ENCODE data around the gene CHRNE. TPM values are rescaled to one million over a fixed set of nuclear protein-coding genes. Genes with fewer than 3 reads are reported as not detected.
"Not testable (repeated sequence)": the region's sequence is repeated elsewhere in the genome, so short reads cannot be mapped to it uniquely, and the experiment has no call there.

Gene CHRNE
- total RNA-seq, 1 experiment from 2014 or later, result 0.64 TPM

DNA sequence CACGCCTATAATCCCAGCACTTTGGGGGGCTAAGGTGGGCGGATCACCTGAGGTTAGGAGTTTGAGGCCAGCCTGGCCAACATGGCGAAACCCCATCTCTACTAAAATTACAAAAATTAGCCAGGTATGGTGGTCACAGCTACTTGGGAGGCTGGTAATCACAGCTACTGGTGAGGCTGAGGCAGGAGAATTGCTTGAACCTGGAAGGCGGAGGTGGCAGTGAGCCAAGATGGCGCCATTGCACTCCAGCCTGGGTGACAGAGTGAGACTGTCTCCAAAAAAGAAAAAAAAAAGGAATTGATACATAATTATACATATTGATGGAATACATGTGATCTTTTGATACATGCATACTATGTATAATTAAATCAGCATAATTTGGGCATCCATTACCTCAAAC, 35.4 kb downstream of the CHRNE start:
- DNase-seq (ENCODE audit: low read depth); in situ Hi-C loops (cut with HindIII; ENCODE audit: low pct_unique_long_range_greater_than_20kb, low sequenced_read_pairs): not testable (repeated sequence)

DNA sequence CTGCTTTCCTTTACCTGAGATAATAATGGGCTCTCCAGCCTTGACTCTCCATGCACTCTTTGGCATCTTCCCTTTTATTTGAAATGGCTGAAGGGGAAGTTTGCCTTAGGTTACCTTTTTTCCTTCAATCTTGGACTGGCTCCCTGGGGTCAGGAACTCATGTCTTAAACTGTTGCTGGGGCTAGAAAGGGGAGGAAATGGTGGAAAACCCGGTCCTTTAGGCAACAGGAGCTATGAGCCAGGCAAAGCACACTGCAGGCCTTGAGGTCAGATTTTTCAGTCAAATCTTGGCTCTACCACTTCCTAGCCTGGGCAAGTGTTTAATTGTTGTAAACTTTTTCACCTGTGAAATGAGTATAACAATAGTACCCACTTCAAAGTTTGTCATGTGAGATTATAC, 39.6 kb downstream of the CHRNE start:
- in situ Hi-C loops (cut with HindIII; ENCODE audit: low pct_unique_long_range_greater_than_20kb, low sequenced_read_pairs), result no loop called here
- DNase-seq (ENCODE audit: low read depth), result no peak

DNA sequence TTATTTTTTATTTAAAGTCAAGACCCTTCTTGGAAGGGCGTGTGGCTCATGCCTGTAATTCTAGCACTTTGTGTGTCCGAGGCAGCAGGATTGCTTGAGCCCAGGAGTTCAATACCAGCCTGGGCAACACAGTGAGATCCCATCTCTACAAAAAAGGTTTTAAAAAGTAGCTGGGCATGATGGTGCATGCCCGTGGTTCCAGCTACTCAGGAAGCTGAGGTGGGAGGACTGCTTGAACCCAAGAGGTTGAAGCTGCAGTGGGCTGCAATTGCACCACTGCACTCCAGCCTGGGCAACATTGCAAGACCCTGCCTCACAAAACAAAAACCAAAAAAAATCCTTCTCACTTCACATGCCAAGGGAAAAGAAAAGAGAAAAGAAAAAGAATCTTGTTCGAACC, 40.2 kb downstream of the CHRNE start:
- no peak for DNase-seq (ENCODE audit: low read depth)
- in situ Hi-C loops (cut with HindIII; ENCODE audit: low pct_unique_long_range_greater_than_20kb, low sequenced_read_pairs), result no loop called here

DNA sequence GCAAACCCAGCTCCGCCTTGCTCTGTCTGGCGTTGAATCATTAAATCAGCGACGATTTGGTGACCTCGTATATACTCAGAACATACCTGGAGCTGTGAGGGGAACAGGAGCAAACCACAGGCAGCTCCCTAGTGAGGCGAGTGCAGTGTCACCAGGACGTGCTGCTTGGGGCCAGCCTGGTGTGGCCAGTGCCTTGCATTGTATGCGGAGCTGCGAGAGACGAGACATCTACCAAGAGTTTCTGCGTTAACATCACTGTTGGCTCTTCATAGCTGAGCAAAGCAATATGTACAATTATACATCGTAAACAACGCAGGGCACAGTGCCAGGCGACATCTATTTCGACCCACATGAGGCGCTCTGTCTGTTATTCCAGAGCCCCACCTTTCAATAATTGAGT, 41.8 kb downstream of the CHRNE start:
- DNase-seq (ENCODE audit: low read depth), result no peak
- in situ Hi-C loops (cut with HindIII; ENCODE audit: low pct_unique_long_range_greater_than_20kb, low sequenced_read_pairs), result no loop called here

DNA sequence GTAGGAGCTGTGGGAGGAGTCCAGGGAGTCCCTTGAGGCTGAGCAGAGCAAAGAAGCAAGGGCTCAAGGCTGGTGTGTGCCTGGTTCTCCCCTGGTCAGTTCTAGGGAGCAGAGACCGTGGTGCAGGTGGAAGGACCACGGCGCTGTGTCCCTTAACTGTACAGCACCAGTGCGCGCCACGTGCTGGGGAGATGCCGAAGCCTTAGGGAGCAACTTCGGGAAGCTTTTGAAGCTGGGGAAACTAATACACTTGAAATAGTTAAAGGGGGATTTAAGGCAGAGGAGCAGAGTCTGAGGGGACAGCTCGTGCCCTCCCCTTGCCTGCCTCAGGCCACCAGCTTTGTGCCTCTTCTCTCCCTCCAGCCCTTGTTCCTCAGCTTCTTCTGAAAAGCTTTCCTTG, 42.2 kb downstream of the CHRNE start:
- DNase-seq (ENCODE audit: low read depth), result no peak
- in situ Hi-C loops (cut with HindIII; ENCODE audit: low pct_unique_long_range_greater_than_20kb, low sequenced_read_pairs), result no loop called here

DNA sequence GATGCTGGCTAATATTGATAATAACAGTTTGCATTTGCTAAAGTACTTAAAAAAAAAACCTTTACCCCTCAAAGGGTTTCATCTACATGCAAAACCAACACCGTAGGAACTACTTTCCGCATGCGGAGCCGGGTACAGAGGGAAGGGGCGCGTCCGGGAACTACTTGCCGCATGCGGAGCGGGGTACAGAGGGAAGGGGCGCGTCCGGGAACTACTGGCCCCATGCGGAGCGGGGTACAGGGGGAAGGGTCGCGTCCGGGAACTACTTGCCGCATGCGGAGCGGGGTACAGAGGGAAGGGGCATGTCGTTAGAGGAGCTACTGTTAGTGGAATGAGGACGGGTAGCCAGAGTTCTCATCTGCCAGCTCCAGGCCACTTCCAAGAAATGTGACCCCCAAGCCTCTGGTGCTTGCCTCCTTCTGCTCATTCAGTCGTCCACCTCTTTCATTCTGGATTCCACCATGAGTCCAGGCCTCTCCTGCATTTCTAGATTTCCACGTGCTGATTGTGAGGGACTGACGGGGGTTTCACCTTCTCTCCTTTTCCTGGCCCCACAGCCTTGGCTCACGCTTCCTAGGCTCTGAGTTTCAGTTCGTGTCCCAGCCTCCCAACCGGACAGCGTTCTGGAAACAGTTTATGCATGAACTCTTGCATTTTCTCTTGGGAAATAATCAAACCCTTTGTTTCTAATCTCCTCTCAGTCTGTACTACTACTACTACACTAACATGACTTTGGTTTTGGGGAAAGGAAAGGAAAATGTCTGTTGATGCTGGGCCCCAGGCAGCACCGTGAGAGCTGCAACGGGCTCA, 42.9 kb downstream of the CHRNE start:
- in situ Hi-C loops (cut with HindIII; ENCODE audit: low pct_unique_long_range_greater_than_20kb, low sequenced_read_pairs), result no loop called here

DNA sequence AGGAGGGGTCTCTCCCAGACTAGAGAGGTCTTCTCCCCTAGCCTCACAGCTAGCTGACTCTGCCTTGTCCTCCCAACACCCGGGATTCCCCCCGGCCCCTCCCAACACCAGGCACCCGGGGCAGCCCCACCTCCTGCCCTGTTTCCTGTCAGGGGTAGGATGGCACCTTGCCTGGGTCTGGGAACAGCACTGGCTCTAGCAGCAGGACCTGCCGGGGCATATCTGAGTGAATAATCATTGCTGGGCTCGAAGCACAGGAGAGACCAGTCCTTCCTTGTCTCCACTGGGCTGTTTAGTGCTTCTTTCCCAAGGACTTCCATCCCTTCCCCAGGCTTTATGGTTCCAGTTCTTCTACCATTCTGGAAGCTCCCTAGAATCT, 44.0 kb downstream of the CHRNE start:
- in situ Hi-C loops (cut with HindIII; ENCODE audit: low pct_unique_long_range_greater_than_20kb, low sequenced_read_pairs), result no loop called here
- no peak for DNase-seq (ENCODE audit: low read depth)

More for the DNA sequence above, 42.9 kb downstream of the CHRNE start:
- no peak for DNase-seq (ENCODE audit: low read depth)

DNA sequence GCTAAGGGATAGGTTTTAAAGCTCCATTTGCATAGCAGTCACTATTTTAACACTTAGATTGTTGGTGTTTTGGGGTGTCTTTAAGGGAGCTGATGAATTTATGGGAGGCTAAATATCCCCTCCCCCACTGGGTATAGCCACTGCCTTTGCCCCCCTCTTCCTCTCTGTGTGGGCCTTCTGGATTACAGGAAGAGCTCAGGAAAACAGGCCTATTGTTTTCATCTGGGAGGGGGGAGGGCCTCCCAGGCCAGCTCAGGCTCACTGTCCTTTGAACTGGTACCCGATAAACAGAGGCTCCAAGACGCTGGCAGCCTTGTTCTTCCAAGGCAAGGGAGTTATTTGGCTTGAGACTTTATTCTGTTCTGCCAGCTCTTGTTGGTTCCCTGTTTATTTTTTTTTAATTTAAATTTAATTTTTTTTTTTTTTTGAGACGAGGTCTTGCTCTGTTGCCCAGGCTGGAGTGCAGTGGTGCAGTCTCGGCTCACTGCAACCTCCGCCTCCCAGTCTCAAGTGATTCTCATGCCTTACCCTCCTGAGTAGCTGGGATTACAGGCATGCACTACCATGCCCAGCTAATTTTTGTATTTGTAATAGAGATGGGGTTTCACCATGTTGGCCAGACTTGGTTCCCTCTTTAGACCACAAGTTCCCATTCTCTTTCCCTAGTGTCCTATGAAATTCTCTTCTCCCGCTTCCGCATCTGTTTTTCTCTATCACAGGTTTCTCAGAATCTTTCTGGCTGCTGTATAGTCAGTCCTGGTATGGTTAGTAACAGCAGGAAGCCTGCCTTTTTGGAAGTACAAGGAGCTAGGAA, 44.6 kb downstream of the CHRNE start:
- no peak for DNase-seq (ENCODE audit: low read depth)
- in situ Hi-C loops (cut with HindIII; ENCODE audit: low pct_unique_long_range_greater_than_20kb, low sequenced_read_pairs), result no loop called here

DNA sequence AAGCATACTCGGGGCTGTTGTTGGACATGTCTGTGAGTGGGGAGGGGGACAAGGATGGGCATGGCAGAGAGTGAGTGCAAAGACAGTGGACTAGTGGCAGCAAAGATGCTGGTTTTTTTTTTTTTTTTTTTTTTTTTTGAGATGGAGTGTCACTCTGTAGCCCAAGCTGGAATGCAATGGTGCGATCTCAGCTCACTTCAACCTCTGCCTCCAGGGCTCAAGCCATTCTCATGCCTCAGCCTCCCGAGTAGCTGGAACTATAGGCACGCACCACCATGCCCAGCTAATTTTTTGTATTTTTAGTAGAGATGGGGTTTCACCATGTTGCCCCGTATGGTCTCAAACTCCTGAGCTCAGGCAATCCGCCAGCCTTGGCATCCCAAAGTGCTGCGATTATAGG, 45.6 kb downstream of the CHRNE start:
- DNase-seq (ENCODE audit: low read depth); in situ Hi-C loops (cut with HindIII; ENCODE audit: low pct_unique_long_range_greater_than_20kb, low sequenced_read_pairs): not testable (repeated sequence)

DNA sequence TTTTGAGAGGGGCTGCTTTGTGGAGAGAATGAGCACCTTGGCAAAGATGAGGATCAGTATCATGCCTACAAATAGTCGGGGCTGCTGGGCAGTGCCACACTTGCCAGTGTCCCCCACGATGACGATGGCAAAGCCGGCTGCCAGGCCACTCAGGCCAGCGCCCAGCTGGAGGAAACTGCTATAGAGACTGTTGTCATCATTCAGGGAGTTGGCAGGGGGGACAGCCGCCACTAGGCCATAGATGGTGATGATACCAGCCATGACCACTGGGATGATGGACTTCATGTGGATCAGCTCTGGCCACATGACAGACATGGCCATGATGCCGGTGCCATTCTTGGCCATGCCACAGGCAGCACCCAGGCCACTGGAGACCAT, 46.0 kb downstream of the CHRNE start:
- in situ Hi-C loops (cut with HindIII; ENCODE audit: low pct_unique_long_range_greater_than_20kb, low sequenced_read_pairs), result no loop called here
- no peak for DNase-seq (ENCODE audit: low read depth)

DNA sequence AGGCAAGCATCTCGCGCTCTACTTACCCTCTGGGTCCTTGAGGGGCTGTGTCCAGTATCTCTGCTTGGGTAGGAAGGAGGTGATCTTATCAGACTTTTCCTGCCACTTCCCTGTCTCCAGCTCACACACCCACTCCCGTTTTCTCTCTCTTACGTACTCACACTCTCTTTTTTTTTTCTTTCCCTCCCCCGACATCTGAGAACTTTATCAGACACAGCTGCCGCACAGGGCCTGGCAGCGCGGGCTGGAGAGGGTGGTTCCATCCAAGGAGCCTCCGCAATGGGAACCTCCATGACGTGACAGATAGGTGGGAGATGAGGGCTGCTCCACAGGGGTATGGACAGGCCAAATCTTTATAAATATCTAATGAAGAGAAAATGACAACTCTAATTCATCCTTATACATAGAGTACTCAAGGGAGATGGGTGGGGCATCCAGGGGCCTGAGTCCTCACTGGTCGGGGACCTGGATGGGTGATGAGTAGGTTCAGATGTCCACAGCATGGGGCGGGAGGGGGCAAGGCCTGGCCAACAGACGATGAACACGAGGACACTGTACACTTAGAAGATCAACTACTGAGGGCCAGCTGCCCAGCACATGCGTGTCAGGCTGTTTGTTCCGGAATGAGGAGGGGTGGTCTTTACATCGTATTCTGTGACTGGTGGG, 46.5 kb downstream of the CHRNE start:
- in situ Hi-C loops (cut with HindIII; ENCODE audit: low pct_unique_long_range_greater_than_20kb, low sequenced_read_pairs), result no loop called here
- DNase-seq (ENCODE audit: low read depth), result no peak

DNA sequence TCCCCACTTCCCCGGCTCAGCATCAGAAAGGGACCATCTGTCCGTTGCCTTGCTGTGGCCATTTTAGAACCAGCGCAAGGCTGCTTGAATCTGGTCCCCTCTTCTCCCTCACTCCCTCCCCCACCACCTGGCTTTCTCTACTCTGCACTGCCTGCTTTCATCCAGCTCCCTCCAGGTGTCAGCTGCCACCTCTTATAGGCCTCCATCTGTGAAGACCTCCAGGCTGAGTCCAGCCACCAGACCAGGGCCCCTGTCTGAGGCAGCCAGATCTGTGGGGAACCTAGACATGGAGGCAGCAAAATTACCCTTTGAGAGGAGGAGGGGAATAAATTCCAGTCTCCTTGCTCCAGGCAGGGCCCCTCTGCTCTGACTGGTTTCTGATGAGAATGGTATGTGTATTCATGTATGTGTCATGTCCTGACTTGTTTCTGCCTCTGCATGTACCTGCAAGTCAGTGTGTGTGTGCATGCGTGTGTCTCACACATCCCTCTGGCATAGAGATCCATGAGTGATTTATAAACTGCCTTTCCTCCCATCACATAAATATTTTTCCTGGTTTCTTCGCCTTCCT, 48.7 kb downstream of the CHRNE start:
- in situ Hi-C loops (cut with HindIII; ENCODE audit: low pct_unique_long_range_greater_than_20kb, low sequenced_read_pairs), result no loop called here
- no peak for DNase-seq (ENCODE audit: low read depth)

DNA sequence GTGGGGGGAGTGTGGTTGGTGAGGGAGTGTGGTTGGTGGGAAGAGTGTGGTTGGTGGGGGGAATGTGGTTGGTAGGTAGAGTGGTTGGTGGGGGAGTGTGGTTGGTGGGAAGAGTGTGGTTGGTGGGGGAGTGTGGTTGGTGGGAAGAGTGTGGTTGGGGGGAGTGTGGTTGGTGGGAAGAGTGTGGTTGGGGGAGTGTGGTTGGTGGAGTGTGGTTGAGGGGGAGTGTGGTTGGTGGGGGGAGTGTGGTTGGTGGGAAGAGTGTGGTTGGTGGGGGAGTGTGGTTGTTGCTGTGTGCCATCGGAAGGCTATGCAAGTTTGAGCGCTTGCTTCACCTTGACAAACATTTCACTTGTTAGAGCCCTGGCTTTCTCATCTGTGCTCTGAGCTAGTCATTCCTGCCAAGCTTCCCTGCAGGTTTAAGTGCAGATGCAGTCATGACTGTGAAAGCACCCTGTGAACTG, 49.7 kb downstream of the CHRNE start:
- no peak for DNase-seq (ENCODE audit: low read depth)
- in situ Hi-C loops (cut with HindIII; ENCODE audit: low pct_unique_long_range_greater_than_20kb, low sequenced_read_pairs), result no loop called here

DNA sequence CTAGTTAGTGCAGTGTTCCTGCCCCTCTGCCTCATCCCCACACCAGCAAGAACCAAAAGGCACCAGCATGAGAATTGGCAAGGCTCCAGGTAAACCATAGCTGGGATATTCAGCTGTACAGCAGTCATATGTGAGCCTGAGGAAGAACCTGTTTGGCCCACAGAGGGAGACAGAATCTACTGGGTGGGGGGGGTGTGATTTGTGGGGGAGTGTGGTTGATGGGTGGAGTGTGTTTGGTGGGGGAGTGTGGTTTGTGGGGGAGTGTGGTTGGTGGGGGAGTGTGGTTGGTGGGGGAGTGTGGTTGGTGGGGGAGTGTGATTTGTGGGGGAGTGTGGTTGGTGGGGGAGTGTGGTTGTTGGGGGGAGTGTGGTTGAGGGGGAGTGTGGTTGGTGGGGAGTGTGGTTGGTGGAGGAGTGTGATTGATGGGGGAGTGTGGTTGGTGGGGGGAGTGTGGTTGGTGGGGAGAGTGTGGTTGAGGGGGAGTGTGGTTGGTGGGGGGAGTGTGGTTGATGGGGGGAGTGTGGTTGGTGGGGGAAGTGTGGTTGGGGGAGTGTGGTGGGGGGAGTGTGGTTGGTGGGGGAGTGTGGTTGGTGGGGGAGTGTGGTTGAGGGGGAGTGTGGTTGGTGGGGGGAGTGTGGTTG, 50.2 kb downstream of the CHRNE start:
- in situ Hi-C loops (cut with HindIII; ENCODE audit: low pct_unique_long_range_greater_than_20kb, low sequenced_read_pairs), result no loop called here
- DNase-seq (ENCODE audit: low read depth), result no peak

DNA sequence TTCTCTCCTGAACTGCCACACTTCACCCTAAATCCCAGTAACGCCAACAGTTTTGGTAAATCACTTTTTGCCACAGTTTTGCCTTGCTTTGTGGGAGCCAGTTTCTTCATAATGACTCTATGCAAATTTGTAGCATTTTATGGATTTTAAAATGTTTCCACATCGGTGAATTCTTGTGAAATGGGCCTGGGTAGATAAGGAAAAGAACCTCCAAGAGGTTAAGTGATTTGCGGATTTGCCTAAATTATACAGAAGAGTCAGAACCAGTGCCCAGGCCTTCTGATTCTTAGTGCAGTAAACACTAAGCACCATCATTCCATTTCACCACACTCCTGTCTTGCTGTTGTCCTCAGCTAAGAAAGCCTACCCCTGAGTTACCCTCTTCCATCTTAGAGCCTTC, 51.8 kb downstream of the CHRNE start:
- in situ Hi-C loops (cut with HindIII; ENCODE audit: low pct_unique_long_range_greater_than_20kb, low sequenced_read_pairs), result no loop called here
- DNase-seq (ENCODE audit: low read depth), result no peak

DNA sequence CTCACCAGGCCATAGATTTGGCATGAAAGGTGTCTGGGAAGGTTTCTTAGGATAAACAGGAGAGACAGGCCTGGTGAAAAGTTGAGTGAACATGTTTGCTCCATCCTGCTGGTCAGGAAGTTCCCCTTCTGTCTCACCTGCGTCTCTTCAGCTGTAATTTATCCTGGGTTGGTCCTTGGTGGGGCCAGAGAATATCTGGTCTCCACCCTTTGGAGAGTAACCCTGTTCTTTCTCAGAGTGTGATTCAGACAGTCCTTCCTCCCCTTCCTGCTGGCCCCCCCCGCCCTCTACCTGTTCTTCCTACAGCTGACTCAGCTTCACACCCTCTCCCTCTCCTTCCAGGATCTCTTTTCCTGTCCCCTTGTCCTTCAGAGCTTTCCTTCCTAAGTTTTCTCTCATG, 52.7 kb downstream of the CHRNE start:
- in situ Hi-C loops (cut with HindIII; ENCODE audit: low pct_unique_long_range_greater_than_20kb, low sequenced_read_pairs), result no loop called here
- DNase-seq (ENCODE audit: low read depth), result no peak

DNA sequence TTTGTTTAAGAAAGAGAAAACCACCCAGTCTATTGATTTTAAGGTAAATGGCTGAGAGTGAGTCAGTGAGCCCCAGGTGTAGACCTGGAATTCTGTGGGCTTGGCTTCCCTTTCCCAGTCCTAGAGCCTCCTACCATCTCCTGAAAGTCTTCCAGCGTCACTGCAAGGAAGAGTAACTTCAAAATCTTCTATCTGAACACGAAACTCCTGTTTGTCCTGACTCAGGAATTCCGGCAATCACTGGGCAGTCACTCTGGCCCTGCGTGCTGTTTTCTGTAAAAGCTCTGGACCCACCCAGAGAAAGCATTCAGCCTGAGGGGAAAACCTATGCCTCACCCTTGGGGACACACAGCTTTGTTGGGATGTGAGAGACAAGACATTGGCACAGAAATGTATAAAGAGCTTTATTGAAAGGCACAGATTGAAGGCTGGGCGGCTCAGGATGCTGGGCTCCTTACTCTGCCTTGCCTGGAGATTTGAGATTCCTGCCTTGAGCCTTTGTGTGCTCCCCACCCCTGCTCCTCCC, 53.8 kb downstream of the CHRNE start:
- in situ Hi-C loops (cut with HindIII; ENCODE audit: low pct_unique_long_range_greater_than_20kb, low sequenced_read_pairs), result no loop called here
- DNase-seq (ENCODE audit: low read depth), result peak; percentile 51

Data from Caki2 (cell line).